Activated CD4-positive, alpha-beta memory T cell treated with anti-CD3 and anti-CD28 coated beads for 36 hours (primary cell): ENCODE measurements around the gene SMYD3. TPM values are rescaled to one million over a fixed set of nuclear protein-coding genes. Genes with fewer than 3 reads are reported as not detected.

Experiments used
- CTCF ChIA-PET: fragments of 350-600 bp; sonication (Branson Sonifier 250); formaldehyde crosslinking; loops from one replicate; lab custom pipeline; 2021; ENCODE audit warnings: antibody characterized with exemption, inconsistent platforms; lab: Charles Lee
- POLR2A ChIA-PET: fragments of 350-600 bp; sonication (Branson Sonifier 250); formaldehyde crosslinking; loops from one replicate; lab custom pipeline; 2021; ENCODE audit warnings: antibody characterized with exemption; lab: Charles Lee
- DNase-seq: peaks from one replicate; pipeline ENCODE4 v3.0.0-alpha.2; 2020
- H3K27ac Mint-ChIP-seq: one replicate; pipeline ENCODE4 v1.8.0; 2021; ENCODE audit warnings: mixed read lengths
- H3K27me3 Mint-ChIP-seq: one replicate; pipeline ENCODE4 v1.8.0; 2021; ENCODE audit warnings: mixed read lengths
- H3K36me3 Mint-ChIP-seq: one replicate; pipeline ENCODE4 v1.8.0; 2021; ENCODE audit warnings: mixed read lengths
- H3K4me1 Mint-ChIP-seq: one replicate; pipeline ENCODE4 v1.8.0; 2021; ENCODE audit warnings: low read depth, mixed read lengths
- H3K4me3 Mint-ChIP-seq: one replicate; pipeline ENCODE4 v1.8.0; 2021; ENCODE audit warnings: mild to moderate bottlenecking, mixed read lengths
- H3K9me3 Mint-ChIP-seq: one replicate; pipeline ENCODE4 v1.8.0; 2021; ENCODE audit warnings: mixed read lengths
- intact Hi-C: fragments of 100-400 bp; cut with micrococcal nuclease; formaldehyde crosslinking; loops from one replicate; pipeline ENCODE4 v1.15.1; 2023
- total RNA-seq, 2 experiments: library from RNA; stranded (reverse); gene quantifications; one replicate each; pipeline ENCODE4 v1.2.3, GENCODE V29; 2021

Gene SMYD3
- total RNA-seq, 2 experiments from 2014 or later: 16.6 to 20.2 TPM

DNA sequence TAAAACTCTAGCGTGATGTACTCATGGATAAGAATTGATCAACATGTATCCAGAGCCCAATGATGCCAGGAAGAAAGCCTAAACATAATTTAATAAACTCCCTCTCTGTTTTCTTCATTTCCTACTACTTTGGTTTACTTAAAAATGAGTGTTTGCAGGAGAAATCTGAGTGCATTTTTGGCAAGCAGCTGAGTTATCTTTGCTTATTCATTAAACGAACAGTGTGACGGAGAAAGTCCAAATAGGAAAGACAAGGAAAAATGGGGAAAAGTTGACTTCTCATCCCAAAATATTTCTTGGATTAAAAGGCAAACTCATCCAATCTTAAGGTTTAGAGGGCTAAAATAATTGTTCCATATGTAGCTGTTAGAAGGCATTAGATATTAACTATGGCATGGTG, 496.7 kb downstream of the SMYD3 start:
- CTCF ChIA-PET: interaction anchor here (0.9 to 2.3 kb wide), 7 partner anchors 9 to 857 kb away, joined by 3 to 16 read pairs (median 5); no protein-coding TSS in a partner anchor

DNA sequence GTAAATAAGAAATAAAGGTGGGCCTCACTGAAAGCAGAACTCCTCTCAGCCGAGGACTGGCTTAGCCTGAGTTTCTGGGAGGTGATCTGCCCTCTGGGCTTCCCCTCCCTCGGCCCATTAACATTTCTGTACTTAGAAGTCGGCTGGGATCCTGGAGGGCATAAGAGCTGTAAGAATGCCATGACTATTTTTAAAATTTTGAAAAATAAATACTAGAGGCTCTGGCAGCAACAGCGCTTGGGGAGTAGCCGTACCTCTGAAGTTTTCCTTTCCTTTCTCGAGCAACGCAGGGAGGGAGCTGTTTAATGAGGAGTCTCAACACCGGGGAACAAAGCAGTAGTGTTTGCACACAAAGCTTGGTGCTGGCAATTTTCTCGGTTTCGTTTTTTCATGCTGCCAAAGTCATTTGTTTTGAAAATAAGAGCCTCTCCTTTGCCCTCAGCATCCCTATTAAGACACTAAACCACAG, 498.7 kb downstream of the SMYD3 start:
- intact Hi-C loops: no loop called here
- Mint-ChIP-seq H3K4me1 (no peaks in the 10 kb centered on the region), H3K27me3 (no peaks in the 10 kb centered on the region), H3K36me3 (no peaks in the 10 kb centered on the region), H3K4me3 (no peak overlapping the region), H3K27ac (no peak overlapping the region), H3K9me3 (no peaks in the 10 kb centered on the region)
- ChIA-PET POLR2A (no interaction called here), CTCF (no interaction called here)
- DNase-seq: no peak

More for the DNA sequence above, 496.7 kb downstream of the SMYD3 start:
- no peak for DNase-seq
- Mint-ChIP-seq H3K9me3 (no peaks in the 10 kb centered on the region), H3K36me3 (no peaks in the 10 kb centered on the region), H3K4me1 (no peaks in the 10 kb centered on the region), H3K27ac (no peak overlapping the region), H3K4me3 (no peak overlapping the region), H3K27me3 (no peaks in the 10 kb centered on the region)
- POLR2A ChIA-PET: no interaction called here
- intact Hi-C loops: loop anchor here (5.0 kb wide), 1 partner anchor 272 kb away; no protein-coding TSS in a partner anchor

DNA sequence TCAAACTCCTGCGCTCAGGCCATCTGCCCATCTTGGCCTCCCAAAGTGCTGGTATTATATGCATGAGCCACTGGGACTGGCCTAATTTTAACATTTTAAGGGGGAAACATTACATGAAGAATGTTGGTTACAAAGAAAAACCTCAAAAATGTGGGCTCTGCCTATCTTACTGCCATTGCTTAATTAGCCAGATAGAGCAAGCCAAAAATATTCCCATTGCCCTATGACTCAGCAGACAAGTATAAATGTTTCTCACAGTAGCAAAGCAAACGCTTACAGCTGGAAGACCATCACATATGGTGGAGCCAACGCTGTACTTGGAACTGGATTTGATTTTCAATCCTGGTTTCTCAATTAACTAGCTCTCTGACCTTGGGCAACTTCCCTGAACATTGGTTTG, 502.0 kb downstream of the SMYD3 start:
- Mint-ChIP-seq H3K4me3 (no peak overlapping the region), H3K27ac (no peak overlapping the region), H3K36me3 (no peaks in the 10 kb centered on the region), H3K27me3 (no peaks in the 10 kb centered on the region), H3K4me1 (no peaks in the 10 kb centered on the region), H3K9me3 (no peaks in the 10 kb centered on the region)
- intact Hi-C loops: no loop called here
- CTCF ChIA-PET: interaction anchor here (1.0 to 3.1 kb wide), 4 partner anchors 15 to 852 kb away, joined by 3 to 29 read pairs (median 12); partner anchors contain the start of gene KIF26B
- no peak for DNase-seq
- POLR2A ChIA-PET: no interaction called here

DNA sequence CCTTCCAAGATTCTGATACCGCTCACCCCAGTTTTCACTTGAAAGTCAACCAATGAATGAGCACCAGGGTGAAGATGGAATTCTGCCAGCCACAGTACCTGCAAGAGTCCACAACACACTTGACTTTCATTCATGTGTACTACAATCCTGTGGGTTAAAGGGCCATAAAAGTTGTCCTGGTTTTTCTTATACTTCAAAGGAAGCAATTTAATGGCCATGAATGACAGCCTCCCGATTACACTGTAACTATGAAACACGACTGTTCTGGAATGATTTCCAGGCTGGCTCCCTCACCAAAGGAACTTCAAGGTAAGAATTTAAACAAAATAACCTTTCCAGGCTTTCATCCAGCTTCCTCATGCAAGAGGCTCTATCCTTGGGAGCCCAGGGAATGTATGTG, 502.8 kb downstream of the SMYD3 start:
- Mint-ChIP-seq H3K36me3 (no peaks in the 10 kb centered on the region), H3K9me3 (no peaks in the 10 kb centered on the region), H3K27ac (no peak overlapping the region), H3K4me1 (no peaks in the 10 kb centered on the region), H3K27me3 (no peaks in the 10 kb centered on the region), H3K4me3 (no peak overlapping the region)
- POLR2A ChIA-PET: no interaction called here
- CTCF ChIA-PET: interaction anchor here (0.6 to 3.1 kb wide), 5 partner anchors 14 to 851 kb away, joined by 3 to 29 read pairs (median 3); partner anchors contain the start of gene KIF26B
- intact Hi-C loops: no loop called here
- no peak for DNase-seq

DNA sequence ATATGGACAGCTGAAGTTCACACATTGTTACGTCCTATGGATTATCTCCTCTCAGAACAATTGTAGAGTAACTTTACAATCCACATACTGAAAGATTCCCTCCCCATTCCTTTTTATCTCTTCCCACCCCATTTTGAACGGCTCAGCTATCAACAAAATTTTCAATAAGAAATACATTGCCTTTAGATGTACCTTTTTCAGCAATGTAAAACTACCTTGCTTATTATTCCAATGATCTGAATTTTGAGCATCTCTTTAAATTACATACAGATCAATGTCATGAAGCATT, 503.7 kb downstream of the SMYD3 start:
- H3K27ac Mint-ChIP-seq: no peak overlapping the region
- ChIA-PET CTCF (interaction anchor here (0.8 to 3.1 kb wide), 6 partner anchors 17 to 850 kb away, joined by 3 to 29 read pairs (median 6); partner anchors contain the start of gene KIF26B), POLR2A (no interaction called here)
- no peaks in the 10 kb centered on the region for H3K4me1 Mint-ChIP-seq
- H3K36me3 Mint-ChIP-seq: no peaks in the 10 kb centered on the region
- no peaks in the 10 kb centered on the region for H3K9me3 Mint-ChIP-seq
- no peak overlapping the region for H3K4me3 Mint-ChIP-seq
- intact Hi-C loops: loop anchor here (1.0 kb wide), 3 partner anchors 114 to 924 kb away; no protein-coding TSS in a partner anchor
- DNase-seq: no peak
- H3K27me3 Mint-ChIP-seq: no peaks in the 10 kb centered on the region

DNA sequence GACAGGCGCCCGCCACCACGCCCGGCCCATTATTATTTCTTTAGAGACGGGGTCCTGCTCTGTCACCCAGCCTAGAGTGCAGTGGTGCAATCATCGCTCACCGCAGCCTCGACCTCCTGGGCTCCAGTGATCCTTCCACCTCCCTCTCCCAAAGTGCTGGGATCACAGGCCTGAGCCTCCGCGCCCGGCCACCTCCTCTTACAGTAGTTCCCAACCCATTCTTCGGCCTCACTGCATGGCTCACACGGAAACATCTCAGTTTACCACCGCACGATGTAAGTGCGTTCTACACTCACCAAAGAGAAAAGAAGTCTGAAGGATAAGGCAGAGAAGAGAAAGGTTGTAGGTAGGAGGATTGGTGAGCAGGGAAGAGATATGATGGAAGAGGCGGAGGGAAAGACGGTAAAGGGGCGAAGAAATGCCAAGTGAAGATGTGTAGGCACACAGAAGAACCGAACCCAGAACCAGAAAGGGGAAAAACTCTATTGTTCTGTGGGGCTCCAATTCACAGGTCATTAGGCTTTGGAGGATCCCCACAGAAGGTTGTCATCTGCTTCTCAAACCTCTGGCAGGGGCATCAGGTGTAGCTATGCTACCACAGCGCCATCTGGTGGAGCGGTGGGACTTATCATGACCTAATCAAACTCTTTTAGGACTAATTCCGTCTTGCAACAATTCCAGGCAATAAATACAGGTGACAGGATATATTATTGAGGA, 504.2 kb downstream of the SMYD3 start:
- Mint-ChIP-seq H3K27me3 (no peaks in the 10 kb centered on the region), H3K9me3 (no peaks in the 10 kb centered on the region), H3K36me3 (no peaks in the 10 kb centered on the region), H3K27ac (no peak overlapping the region), H3K4me3 (no peak overlapping the region), H3K4me1 (no peaks in the 10 kb centered on the region)
- DNase-seq: peak; percentile 87
- CTCF ChIA-PET: interaction anchor here (0.8 to 3.1 kb wide), 6 partner anchors 17 to 850 kb away, joined by 3 to 29 read pairs (median 6); partner anchors contain the start of gene KIF26B
- intact Hi-C loops: loop anchor here (1.0 kb wide), 3 partner anchors 114 to 924 kb away; no protein-coding TSS in a partner anchor
- POLR2A ChIA-PET: no interaction called here

DNA sequence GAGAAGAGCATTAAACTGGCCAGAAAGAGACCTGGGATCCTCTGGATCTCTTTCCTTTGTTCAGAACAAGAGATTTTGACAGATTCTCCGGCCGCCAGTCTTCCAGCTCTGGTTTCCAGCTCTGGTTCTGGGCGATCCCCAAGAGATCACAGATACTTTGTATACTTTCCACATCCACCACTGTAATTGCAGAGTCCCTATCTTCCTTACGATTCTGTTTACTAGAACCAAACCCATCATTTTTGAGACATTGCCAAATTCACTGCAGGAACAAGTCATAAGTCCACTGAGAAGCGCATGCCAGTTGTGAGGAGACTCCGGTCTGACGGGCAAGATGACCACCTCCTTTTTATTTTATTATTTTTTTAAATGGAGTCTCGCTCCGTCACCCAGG, 505.2 kb downstream of the SMYD3 start:
- H3K4me3 Mint-ChIP-seq: no peak overlapping the region
- H3K27me3 Mint-ChIP-seq: no peaks in the 10 kb centered on the region
- H3K4me1 Mint-ChIP-seq: no peaks in the 10 kb centered on the region
- H3K27ac Mint-ChIP-seq: no peak overlapping the region
- ChIA-PET POLR2A (no interaction called here), CTCF (interaction anchor here (0.7 to 2.9 kb wide), 4 partner anchors 9 to 850 kb away, joined by 3 to 20 read pairs (median 5); no protein-coding TSS in a partner anchor)
- intact Hi-C loops: no loop called here
- no peaks in the 10 kb centered on the region for H3K36me3 Mint-ChIP-seq
- DNase-seq: no peak
- no peaks in the 10 kb centered on the region for H3K9me3 Mint-ChIP-seq

DNA sequence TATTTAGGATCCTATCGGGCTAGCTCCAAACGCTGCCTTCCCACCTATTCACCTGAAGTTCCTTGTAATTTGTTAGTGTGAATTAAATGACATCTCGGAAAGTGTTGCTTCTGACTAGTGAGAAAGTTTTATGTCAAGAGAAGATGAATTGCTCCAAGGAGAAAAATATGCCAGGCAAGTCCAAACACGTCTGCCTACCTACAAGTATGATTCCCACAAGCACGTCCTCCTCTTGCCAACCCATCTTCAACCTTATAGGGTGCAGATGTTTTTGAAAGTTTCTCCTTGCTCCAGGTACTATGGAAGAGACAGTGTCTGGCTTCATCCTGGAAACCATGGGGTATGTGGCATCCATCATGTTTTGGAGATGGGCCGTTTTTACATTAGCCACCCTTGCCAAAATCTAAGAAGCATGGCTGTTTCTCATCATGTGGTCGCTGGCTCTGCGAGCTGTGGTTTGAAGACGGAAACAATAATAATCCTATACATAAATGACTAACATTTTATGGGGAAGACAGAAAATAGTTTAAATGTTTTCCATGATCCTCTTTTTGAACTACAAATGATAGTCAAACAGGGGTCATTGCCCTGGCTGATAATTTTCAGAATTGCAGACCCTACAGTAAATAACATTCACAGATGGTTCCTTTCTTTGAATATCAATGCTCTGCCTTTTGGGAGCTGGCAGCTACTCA, 505.8 kb downstream of the SMYD3 start:
- Mint-ChIP-seq H3K36me3 (no peaks in the 10 kb centered on the region), H3K27me3 (no peaks in the 10 kb centered on the region), H3K4me3 (no peak overlapping the region), H3K9me3 (no peaks in the 10 kb centered on the region), H3K27ac (no peak overlapping the region), H3K4me1 (no peaks in the 10 kb centered on the region)
- POLR2A ChIA-PET: no interaction called here
- intact Hi-C loops: no loop called here
- CTCF ChIA-PET: interaction anchor here (0.7 to 2.9 kb wide), 5 partner anchors 9 to 849 kb away, joined by 3 to 20 read pairs (median 4); no protein-coding TSS in a partner anchor
- no peak for DNase-seq

DNA sequence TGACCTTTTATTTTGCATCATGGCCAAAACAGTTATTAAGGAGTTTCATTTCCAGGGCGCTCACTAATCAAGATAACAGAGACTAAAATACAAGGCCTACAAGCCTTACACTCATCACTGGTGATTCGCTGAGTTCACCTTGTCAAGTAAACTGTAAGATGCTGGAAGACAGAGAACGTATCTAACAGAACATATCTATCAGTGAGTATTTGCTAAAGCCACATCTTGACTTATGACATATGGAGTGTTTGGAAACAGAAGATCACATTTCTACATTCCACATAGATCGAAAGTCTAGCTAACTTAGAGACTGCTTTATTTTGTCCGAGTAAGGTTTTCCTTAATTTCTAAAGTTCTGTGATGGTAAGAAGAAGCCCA, 506.5 kb downstream of the SMYD3 start:
- H3K9me3 Mint-ChIP-seq: no peaks in the 10 kb centered on the region
- CTCF ChIA-PET: interaction anchor here (1.4 to 2.9 kb wide), 3 partner anchors 10 to 849 kb away, joined by 4 to 20 read pairs (median 6); no protein-coding TSS in a partner anchor

DNA sequence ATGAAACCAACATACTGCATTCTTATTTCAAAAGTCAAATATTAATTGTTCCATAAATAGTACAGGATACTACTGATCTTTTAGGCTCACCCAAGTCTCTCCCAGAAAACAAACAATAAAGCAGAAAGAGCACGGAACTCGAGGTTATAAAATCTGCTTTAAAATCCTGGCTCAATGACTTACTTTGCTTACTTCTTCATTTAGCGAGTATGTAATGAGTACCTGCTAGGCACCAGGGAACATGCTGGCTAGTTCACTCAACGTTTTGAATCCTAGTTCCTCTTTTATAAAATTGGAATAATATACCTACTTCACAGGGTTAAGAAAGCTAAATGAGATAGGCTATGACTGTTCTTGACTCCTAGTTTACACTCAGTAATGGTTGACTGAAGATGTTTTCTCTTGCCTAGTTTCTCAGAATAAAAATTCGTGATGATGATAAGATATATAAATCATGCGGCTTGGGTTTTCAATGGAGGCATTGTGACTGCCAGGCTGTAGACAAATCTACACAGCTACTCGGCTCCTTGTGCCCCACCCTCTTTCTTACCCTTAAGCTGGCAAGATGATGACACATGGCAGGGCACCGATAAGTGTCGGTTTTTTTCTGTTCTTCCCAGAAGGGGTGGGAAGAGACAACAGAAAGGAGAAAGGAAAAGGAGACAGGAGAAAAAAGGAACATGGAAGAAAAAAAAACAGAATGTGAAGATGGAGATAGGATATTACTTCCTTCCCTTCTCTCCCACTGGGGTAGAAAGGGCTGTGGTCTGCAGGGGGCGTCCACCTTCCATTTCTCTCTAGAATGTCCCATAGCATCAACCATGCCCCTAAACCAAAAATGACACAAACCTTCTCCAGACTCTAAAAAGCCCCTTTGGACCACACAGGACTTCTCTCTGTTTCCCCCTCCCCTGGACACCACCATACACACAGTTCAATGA, 507.1 kb downstream of the SMYD3 start:
- Mint-ChIP-seq H3K4me1 (no peaks in the 10 kb centered on the region), H3K4me3 (no peak overlapping the region), H3K9me3 (no peaks in the 10 kb centered on the region), H3K36me3 (no peaks in the 10 kb centered on the region), H3K27ac (no peak overlapping the region), H3K27me3 (no peaks in the 10 kb centered on the region)
- intact Hi-C loops: no loop called here
- no peak for DNase-seq
- ChIA-PET POLR2A (no interaction called here), CTCF (interaction anchor here (1.5 to 2.9 kb wide), 3 partner anchors 111 to 848 kb away, joined by 3 to 20 read pairs (median 4); no protein-coding TSS in a partner anchor)

More for the DNA sequence above, 506.5 kb downstream of the SMYD3 start:
- intact Hi-C loops: no loop called here
- Mint-ChIP-seq H3K36me3 (no peaks in the 10 kb centered on the region), H3K4me3 (no peak overlapping the region), H3K4me1 (no peaks in the 10 kb centered on the region), H3K27ac (no peak overlapping the region), H3K27me3 (no peaks in the 10 kb centered on the region)
- POLR2A ChIA-PET: no interaction called here
- DNase-seq: no peak

DNA sequence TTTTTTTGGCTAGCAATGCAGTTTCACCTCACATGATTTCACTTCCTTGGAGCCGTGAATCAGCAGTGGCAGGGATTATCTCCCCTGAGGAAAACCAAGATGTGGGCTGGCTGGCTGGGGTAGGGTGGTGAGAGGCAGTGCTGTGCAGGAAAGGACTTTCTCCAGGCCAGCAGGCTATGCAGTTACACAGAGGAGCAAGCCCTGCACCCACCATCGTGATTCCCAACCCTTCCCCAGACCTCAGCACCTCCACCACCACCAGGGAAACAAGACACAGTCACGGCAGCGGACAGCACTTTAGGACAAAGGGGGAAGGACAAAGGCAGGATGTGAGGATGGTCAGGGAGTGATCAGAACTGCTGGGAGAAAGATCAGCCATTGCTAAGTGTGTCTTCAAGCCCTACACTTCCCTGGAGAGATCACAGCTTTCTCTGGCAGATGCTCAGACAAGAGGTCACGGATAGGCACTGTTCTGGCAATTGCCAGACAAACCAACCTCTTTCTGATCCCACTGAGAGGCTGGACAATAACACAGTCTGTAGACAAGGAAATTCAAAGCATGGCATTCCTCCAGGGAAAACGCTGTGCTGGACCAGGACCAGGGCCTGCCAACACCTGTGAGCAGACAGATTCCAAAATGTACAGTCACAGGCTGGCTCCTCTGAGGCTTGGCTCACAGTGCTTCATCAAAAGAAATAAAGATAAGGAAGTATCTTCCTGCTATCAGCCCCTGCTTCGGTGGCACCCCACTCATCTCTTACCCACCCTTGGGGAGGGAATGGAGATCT, 509.4 kb downstream of the SMYD3 start:
- Mint-ChIP-seq H3K4me3 (no peak overlapping the region), H3K4me1 (no peaks in the 10 kb centered on the region), H3K9me3 (no peaks in the 10 kb centered on the region), H3K36me3 (no peaks in the 10 kb centered on the region), H3K27ac (no peak overlapping the region), H3K27me3 (no peaks in the 10 kb centered on the region)
- POLR2A ChIA-PET: no interaction called here
- CTCF ChIA-PET: interaction anchor here (1.5 kb wide), 1 partner anchor 109 kb away, joined by 3 read pairs; no protein-coding TSS in a partner anchor
- DNase-seq: no peak
- intact Hi-C loops: no loop called here
